GM12878 (cell line): Measurements from ENCODE around the gene DYNLT4. TPM values are rescaled to one million over a fixed set of nuclear protein-coding genes. Genes with fewer than 3 reads are reported as not detected.
A peak's percentile ranks its signal among the peaks of the same experiment; 100 is the strongest.

ENCODE experiments used
- ASH2L ChIP-seq: fragments of 300-600, 200-600 bp; sonication (generic); IDR thresholded peaks from 2 replicates; pipeline ENCODE4 v1.6.1; 2017; ENCODE audit warnings: low read depth, mild to moderate bottlenecking, borderline replicate concordance
- ATF7 ChIP-seq: fragments of 450-650 bp; IDR thresholded peaks from 2 replicates; pipeline ENCODE4 v1.6.1; 2016; ENCODE audit warnings: low read depth, mild to moderate bottlenecking
- BCL3 ChIP-seq: IDR thresholded peaks from 2 replicates; pipeline ENCODE4 v1.6.1; 2011; ENCODE audit warnings: borderline replicate concordance, low read depth, mild to moderate bottlenecking, moderate library complexity, low read length; ENCODE audit not compliant: insufficient read depth, poor library complexity, severe bottlenecking
- BHLHE40 ChIP-seq, 2 experiments: fragments of 450-650 bp in 1 of 2; IDR thresholded peaks; 2 replicates each; pipeline ENCODE4 v1.6.1; 2011 to 2017; ENCODE audit warnings: low read depth in 2 of 2, borderline replicate concordance in 1 of 2, improper control_type of control experiment in 1 of 2, low read length in 1 of 2, mild to moderate bottlenecking in 1 of 2
- CHD1 ChIP-seq: IDR thresholded peaks from 2 replicates; pipeline ENCODE4 v1.6.1; 2012; ENCODE audit warnings: low read depth, low read length, improper control_type of control experiment
- CHD2 ChIP-seq: IDR thresholded peaks from 2 replicates; pipeline ENCODE4 v1.6.1; 2011; ENCODE audit warnings: low read depth, low read length, improper control_type of control experiment, borderline replicate concordance
- EP300 ChIP-seq, 2 experiments: fragments of 150-350 bp in 1 of 2; IDR thresholded peaks; 2 replicates each; pipeline ENCODE4 v1.6.1; 2011 to 2012; ENCODE audit warnings: low read depth in 2 of 2, low read length in 2 of 2, borderline replicate concordance in 1 of 2, improper control_type of control experiment in 1 of 2, inconsistent platforms in 1 of 2; ENCODE audit not compliant: control insufficient read depth in 1 of 2
- JUNB ChIP-seq: IDR thresholded peaks from 2 replicates; pipeline ENCODE4 v1.6.1; 2016; ENCODE audit warnings: antibody characterized with exemption, mild to moderate bottlenecking
- NFYB ChIP-seq: IDR thresholded peaks from 2 replicates; pipeline ENCODE4 v1.6.1; 2011; ENCODE audit warnings: low read depth, mild to moderate bottlenecking, low read length, improper control_type of control experiment, moderate library complexity; ENCODE audit not compliant: insufficient read depth
- POU2F2 ChIP-seq: IDR thresholded peaks from 3 replicates; pipeline ENCODE4 v1.6.1; 2011; ENCODE audit warnings: low read depth, mild to moderate bottlenecking, low read length, borderline replicate concordance
- SP1 ChIP-seq: IDR thresholded peaks from one replicate; pipeline ENCODE4 v1.6.1; 2011; ENCODE audit warnings: low read depth, low read length
- SPI1 ChIP-seq: IDR thresholded peaks from 2 replicates; pipeline ENCODE4 v1.6.1; 2011; ENCODE audit warnings: low read depth, mild to moderate bottlenecking, low read length, moderate library complexity, borderline replicate concordance; ENCODE audit not compliant: insufficient read depth
- YY1 ChIP-seq: IDR thresholded peaks from 2 replicates; pipeline ENCODE4 v1.6.1; 2011; ENCODE audit warnings: low read depth, mild to moderate bottlenecking, low read length
- ZBTB40 ChIP-seq: fragments of 450-650 bp; IDR thresholded peaks from 2 replicates; pipeline ENCODE4 v1.6.1; 2016; ENCODE audit warnings: mild to moderate bottlenecking, moderate library complexity, borderline replicate concordance
- polyA plus RNA-seq, 11 experiments: library from polyadenylated mRNA; depleted of rRNA in 4 of 11; unstranded in 6 of 11; stranded (reverse) in 5 of 11; fragments of >200 nt; fragmentation: Nextera tagmentation in 4 of 11; fragmentation: Illumina TruSeq in 1 of 11; extraction: Ambion mirVana in 4 of 11; extraction: Trizol in 1 of 11; gene quantifications; 1 replicate in 1 of 11; 2 replicates in 10 of 11; pipeline versions ENCODE4 v1.2.1 to v1.2.3, GENCODE V29; 2011 to 2016; ENCODE audit warnings: inconsistent platforms in 2 of 11, missing spikeins in 2 of 11, low read depth in 1 of 11
- total RNA-seq, 4 experiments: library from RNA; depleted of rRNA in 3 of 4; stranded (reverse); fragments of >200 nt in 3 of 4; fragmentation: Illumina TruSeq in 1 of 4; extraction: Trizol in 1 of 4; gene quantifications; 2 replicates each; pipeline versions ENCODE4 v1.2.1 to v1.2.3, GENCODE V29; 2013 to 2021
- TF ChIP-seq, protein P1 (sequence below): IDR thresholded peaks from 2 replicates; pipeline ENCODE4 v1.6.1; 2011; ENCODE audit warnings: borderline replicate concordance, low read depth, mild to moderate bottlenecking, moderate library complexity, mixed read lengths, low read length; ENCODE audit not compliant: insufficient read depth; ENCODE audit errors: extremely low read length
- TF ChIP-seq, protein P2 (sequence below): fragments of 450-650 bp; IDR thresholded peaks from 2 replicates; pipeline ENCODE4 v1.6.1; 2017; ENCODE audit warnings: mild to moderate bottlenecking, moderate library complexity

The DYNLT4 gene
- total and polyA plus RNA-seq, 10 of the 15 experiments (the other 5 are each of a cell fraction or from before 2014, with no cell fraction given) = 0.23 to 0.28 TPM; not detected in 8

DNA sequence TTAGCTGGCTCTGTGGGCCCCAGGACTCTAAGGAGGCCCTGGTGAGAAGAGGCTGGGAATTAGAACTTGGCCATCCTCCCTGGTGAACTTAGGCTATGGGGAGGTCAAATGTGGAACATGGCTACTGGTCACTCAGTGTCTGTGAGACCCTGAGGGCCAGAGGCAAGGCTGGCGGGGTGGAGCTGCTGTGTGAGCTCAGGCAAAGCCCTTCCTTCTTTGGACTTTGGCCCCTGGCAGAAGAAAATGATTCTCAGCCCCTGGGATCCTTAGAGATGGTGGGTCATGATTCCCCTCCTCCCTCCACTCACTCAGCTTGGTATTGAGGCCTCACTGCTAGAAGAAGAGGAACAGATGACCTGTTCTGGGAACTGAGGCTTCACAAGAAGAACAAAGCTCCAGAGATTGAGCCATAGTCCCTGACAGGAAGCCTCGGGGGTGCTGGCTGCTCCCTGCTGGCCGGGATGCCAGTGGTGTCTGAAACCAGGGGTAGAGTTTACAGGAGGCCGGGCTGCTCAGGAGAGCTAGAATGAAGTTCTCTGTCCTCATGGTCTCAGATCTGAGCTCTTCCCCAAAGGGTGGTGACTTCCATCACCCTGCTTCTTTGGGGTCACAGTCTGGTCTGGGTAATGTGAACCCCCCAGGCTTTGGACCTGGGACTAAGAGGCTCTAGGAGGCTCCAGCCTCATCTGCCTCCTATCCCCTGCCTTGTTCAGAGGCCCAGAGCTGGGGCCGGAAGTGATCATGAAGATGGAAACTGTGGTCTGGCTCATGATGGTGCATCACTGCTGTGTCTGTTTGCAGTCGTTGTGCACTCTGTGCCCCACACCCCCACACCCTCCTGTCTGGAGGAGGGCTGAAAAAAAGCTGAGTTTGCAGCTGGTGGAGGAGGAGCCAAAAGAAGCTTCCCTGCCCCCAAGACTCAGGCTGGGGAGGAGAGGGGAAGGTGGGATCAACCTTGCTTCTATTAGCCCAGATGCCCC lies 2.1 kb upstream of the DYNLT4 start (continued):
- TF ChIP-seq ZBTB40 (peak; percentile 61; the same call in 1 of the 2 replicates), BCL3 (peak; percentile 14), BHLHE40 (IDR thresholded peaks at IDR 0.05; ENCODE audit: borderline replicate concordance in 1 of 2, low read depth in 2 of 2, low read length in 1 of 2) (peak; percentile 16 to 37; a peak in 1 of 4 replicates), SPI1 (peak; percentile 46; the same call in 1 of the 2 replicates), CHD2 (peak; percentile 64), ASH2L (peak; percentile 45; the same call in 1 of the 2 replicates), NFYB (no peak), ATF7 (peak; percentile 69), YY1 (peak; percentile 68), CHD1 (no peak), POU2F2 (peak; percentile 63; the same call in 1 of the 3 replicates), JUNB (peak; percentile 10; the same call in 1 of the 2 replicates), EP300 (IDR thresholded peaks at IDR 0.05; ENCODE audit: borderline replicate concordance in 1 of 2, control insufficient read depth in 1 of 2, low read depth in 2 of 2, low read length in 2 of 2) (peak in 1 of 2 experiments; percentile 65; a peak in 1 of 4 replicates), SP1 (peak; percentile 64)
- TF ChIP-seq, protein P1, sequence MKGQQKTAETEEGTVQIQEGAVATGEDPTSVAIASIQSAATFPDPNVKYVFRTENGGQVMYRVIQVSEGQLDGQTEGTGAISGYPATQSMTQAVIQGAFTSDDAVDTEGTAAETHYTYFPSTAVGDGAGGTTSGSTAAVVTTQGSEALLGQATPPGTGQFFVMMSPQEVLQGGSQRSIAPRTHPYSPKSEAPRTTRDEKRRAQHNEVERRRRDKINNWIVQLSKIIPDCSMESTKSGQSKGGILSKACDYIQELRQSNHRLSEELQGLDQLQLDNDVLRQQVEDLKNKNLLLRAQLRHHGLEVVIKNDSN = no peak
- TF ChIP-seq, protein P2, sequence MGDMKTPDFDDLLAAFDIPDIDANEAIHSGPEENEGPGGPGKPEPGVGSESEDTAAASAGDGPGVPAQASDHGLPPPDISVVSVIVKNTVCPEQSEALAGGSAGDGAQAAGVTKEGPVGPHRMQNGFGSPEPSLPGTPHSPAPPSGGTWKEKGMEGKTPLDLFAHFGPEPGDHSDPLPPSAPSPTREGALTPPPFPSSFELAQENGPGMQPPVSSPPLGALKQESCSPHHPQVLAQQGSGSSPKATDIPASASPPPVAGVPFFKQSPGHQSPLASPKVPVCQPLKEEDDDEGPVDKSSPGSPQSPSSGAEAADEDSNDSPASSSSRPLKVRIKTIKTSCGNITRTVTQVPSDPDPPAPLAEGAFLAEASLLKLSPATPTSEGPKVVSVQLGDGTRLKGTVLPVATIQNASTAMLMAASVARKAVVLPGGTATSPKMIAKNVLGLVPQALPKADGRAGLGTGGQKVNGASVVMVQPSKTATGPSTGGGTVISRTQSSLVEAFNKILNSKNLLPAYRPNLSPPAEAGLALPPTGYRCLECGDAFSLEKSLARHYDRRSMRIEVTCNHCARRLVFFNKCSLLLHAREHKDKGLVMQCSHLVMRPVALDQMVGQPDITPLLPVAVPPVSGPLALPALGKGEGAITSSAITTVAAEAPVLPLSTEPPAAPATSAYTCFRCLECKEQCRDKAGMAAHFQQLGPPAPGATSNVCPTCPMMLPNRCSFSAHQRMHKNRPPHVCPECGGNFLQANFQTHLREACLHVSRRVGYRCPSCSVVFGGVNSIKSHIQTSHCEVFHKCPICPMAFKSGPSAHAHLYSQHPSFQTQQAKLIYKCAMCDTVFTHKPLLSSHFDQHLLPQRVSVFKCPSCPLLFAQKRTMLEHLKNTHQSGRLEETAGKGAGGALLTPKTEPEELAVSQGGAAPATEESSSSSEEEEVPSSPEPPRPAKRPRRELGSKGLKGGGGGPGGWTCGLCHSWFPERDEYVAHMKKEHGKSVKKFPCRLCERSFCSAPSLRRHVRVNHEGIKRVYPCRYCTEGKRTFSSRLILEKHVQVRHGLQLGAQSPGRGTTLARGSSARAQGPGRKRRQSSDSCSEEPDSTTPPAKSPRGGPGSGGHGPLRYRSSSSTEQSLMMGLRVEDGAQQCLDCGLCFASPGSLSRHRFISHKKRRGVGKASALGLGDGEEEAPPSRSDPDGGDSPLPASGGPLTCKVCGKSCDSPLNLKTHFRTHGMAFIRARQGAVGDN = peak; percentile 95
